GM12875 (cell line): ENCODE measurements around the gene TMEM132A.
A peak's percentile ranks its signal among the peaks of the same experiment; 100 is the strongest.

Source experiments
- H3K4me3 ChIP-seq: one replicate; pipeline ENCODE4 v1.5.1; 2011; ENCODE audit warnings: low read depth, low read length, control low read depth
- CTCF ChIP-seq: IDR thresholded peaks from 2 replicates; pipeline ENCODE4 v1.5.1; 2011; ENCODE audit warnings: low read depth, mild to moderate bottlenecking, control low read depth, inconsistent platforms, low read length, moderate library complexity, borderline replicate concordance; ENCODE audit not compliant: insufficient read depth

The TMEM132A gene

DNA sequence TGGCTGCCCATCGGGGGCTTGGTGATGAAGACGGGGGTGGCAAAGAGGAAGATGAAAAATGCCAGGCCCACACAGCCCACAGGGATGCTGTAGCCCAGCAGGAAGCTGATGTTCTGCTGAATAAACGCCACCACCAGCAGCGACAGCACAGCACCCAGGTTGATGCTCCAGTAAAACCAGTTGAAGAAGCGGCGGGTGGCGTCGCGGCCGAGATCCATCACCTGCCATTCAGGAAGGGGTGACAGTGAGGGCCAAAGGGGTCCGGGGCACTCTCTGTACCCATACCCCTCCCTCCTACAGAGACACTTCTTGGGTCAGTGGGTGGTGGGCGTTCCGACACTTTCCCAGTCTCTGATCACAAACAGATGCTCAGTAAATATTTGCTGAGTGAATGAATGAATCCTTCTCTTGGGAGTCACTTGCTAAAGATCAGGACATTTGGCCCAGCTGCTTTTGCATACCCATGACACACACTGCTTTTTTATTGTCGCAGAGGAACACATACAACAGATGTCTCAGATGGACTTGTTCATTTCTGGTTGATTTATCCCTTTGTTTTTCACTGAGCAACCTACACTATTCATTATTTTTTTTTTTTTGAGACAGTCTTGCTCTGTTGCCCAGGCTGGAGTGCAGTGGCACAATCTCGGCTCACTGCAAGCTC lies 22.5 kb downstream of the TMEM132A start:
- TF ChIP-seq CTCF = no peak
- no peak overlapping the region for H3K4me3 ChIP-seq

DNA sequence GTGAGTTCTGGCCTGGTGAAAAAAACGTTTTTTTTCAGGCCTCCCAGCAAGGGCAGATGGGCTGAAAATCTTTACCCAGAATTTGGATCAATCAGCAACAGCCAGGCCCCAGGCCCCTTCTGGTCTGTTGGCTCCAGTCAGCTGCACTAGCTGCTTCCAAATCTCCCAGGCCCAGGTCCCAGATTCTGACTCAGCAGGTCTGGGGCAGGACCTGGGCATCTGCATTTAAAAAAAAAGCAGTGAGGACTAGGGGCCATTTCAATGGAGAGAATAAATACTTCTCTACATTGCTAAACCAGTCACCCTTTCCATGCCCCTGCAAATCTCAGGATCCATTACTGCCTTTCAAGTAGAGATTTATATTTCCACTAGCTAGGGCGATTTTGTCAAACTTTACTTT lies 23.4 kb downstream of the TMEM132A start:
- no peak for TF ChIP-seq CTCF
- no peak overlapping the region for H3K4me3 ChIP-seq

DNA sequence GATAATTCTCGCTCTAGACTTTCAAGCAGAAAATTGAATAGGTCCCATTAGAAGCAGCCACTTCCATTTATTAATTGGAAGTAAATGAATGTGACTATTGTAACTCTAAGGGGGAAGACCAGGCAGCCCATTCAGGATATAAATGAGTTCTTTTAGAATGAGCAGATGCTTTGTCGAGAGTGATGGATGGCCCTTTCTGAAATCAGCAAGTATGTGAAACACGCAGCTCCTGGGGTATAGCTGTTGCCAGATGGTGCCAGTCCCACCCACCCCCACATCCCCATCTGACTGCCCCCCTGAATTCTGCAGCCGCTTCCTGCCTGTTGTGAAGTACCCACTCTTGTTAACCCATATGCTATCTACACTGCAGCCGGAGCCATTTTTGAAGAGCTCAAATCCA lies 24.0 kb downstream of the TMEM132A start:
- H3K4me3 ChIP-seq = no peak overlapping the region
- TF ChIP-seq CTCF = no peak

- H3K4me3 ChIP-seq = peak overlapping the region; percentile 95
- TF ChIP-seq CTCF = no peak
Observed at GRCh38 chr11:60950024-60950423, 25.8 kb downstream of the TMEM132A start.

DNA sequence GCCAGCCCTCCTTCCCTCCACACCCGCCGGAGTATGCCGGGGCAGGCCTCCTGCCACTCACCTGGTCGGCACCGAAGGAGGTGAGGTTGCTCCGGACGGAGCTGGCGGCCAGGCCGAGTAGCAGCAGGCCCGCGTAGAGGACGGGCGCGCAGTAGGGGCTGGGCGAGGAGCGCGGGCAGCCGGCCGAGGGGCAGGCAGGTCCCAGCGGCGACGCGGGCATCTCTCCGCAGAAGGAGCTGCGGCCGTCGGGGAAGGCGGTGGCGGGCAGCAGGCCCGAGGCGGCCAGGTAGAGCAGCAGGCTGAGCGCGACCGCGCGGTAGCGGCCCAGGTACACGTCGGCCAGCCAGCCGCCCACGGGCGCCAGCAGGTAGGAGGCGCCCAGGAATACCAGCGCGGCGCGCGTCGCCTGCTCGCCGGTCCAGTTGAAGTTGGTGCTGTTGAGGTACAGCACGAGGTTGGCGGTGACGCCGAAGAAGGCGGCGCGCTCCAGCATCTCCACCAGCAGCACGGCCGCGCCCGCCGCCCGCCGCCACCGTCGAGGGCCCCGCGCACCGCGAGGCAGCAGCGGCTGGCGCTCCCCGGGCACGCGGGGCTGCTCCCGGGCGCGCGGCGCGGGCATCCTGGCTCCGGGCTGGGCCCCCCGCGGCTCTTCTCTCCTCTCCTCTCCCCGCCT lies 26.8 kb downstream of the TMEM132A start:
- H3K4me3 ChIP-seq = peak overlapping the region; percentile 95
- TF ChIP-seq CTCF = no peak

DNA sequence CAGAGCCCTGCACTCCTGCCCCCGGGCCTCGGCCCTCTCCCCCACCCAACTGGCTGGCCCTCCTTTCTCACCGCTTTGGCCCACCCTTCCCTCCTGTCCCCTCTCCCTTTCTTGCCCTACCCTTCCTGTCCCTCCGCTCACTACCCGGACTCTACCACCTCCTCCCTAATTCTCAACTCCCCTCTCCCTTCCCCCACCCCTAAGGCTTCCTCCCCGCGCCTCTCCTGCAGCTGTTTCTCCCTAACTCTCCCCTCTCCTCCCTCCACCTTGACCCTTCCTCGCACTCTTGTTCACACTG lies 27.3 kb downstream of the TMEM132A start:
- no peak for TF ChIP-seq CTCF
- peak overlapping the region; percentile 95 for H3K4me3 ChIP-seq

DNA sequence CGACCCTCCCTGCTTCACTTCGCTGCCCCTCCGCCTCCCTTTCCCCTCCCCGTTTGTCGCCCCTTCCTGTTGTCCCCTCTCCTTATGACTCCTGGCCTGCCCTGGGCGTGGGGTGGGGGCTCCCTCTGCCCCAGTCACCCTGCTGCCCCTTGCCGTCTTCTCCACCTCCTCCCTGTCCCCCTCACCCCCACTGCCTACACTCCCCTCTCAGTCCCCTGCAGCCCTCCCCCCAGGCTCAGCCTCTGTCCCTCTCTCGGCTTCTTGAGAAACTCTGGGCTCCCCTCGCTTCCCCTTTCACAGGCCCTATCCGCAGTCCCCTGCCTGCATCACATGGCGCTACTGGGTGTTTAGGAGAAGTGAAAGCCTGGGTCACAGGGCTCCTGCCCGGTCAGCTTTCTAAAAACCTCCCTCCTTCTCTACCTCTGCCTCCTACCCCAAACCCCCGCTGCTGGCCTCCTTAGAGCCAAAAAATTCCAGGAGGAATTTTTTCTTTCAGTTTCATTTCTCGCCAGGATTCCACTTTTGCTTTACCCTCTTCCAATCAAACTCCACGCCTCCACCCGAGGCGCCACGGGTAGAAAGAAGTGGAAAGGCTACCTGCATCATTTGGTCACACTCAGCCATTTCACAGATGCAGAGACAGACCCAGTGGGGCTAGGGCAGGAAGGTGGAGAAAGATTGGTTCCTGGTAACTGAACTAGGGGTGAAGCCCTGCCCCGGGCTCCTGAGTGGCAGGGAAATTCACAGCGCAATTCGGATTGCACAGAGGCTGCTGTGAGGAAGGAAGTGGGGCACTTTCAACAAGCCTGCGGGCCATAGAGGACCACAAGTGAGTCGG lies 27.9 kb downstream of the TMEM132A start, which contains the start of gene SLC15A3:
Gene SLC15A3, minus strand, starts transcription at position 273 of the 838 bp plus-strand sequence. CDS start 625 bp downstream, outside the sequence.
- peak within 1 kb of the TSS; percentile 95 for H3K4me3 ChIP-seq
- no peak for TF ChIP-seq CTCF
